Activated CD4-positive, alpha-beta memory T cell treated with anti-CD3 and anti-CD28 coated beads, Interleukin-2, amount 10 ng/mL, durations not matched to agents 7 days and 5 days (primary cell): ENCODE measurements around the gene HLA-DOB. TPM values are rescaled to one million over a fixed set of nuclear protein-coding genes. Genes with fewer than 3 reads are reported as not detected.
A peak's percentile ranks its signal among the peaks of the same experiment; 100 is the strongest.

ENCODE experiments used
- CTCF ChIA-PET: fragments of 350-600 bp; sonication (Branson Sonifier 250); formaldehyde crosslinking; loops from one replicate; lab custom pipeline; 2021; ENCODE audit warnings: antibody characterized with exemption, inconsistent platforms; lab: Charles Lee
- POLR2A ChIA-PET: fragments of 350-600 bp; sonication (Branson Sonifier 250); formaldehyde crosslinking; loops from one replicate; lab custom pipeline; 2021; ENCODE audit warnings: antibody characterized with exemption; lab: Charles Lee
- DNase-seq: peaks from one replicate; pipeline ENCODE4 v3.0.0-alpha.2; 2020
- H3K27ac Mint-ChIP-seq: one replicate; pipeline ENCODE4 v1.8.0; 2021; ENCODE audit warnings: mild to moderate bottlenecking, mixed read lengths
- H3K27me3 Mint-ChIP-seq: one replicate; pipeline ENCODE4 v1.8.0; 2021; ENCODE audit warnings: mixed read lengths
- H3K36me3 Mint-ChIP-seq: one replicate; pipeline ENCODE4 v1.8.0; 2021; ENCODE audit warnings: low read depth, mixed read lengths
- H3K4me1 Mint-ChIP-seq: one replicate; pipeline ENCODE4 v1.8.0; 2021; ENCODE audit warnings: mixed read lengths
- H3K4me3 Mint-ChIP-seq: one replicate; pipeline ENCODE4 v1.8.0; 2021; ENCODE audit warnings: mild to moderate bottlenecking, mixed read lengths
- H3K9me3 Mint-ChIP-seq: one replicate; pipeline ENCODE4 v1.8.0; 2021; ENCODE audit warnings: mixed read lengths
- total RNA-seq, 2 experiments: library from RNA; stranded (reverse); gene quantifications; one replicate each; pipeline ENCODE4 v1.2.3, GENCODE V29; 2021

Gene HLA-DOB
- total RNA-seq, 2 experiments from 2014 or later, result 1.5 to 2.2 TPM

GRCh38 chr6:32842690-32843089 lies 25.9 kb upstream of the HLA-DOB start:
- Mint-ChIP-seq H3K27ac (peak overlapping the region; percentile 99), H3K27me3 (no peaks in the 10 kb centered on the region), H3K9me3 (no peaks in the 10 kb centered on the region), H3K4me1 (peaks cover 59% of the 10 kb centered on the region), H3K36me3 (peaks cover 83% of the 10 kb centered on the region), H3K4me3 (peak overlapping the region; percentile 97)
- ChIA-PET CTCF (interaction anchor here (0.6 to 6.3 kb wide), 4 partner anchors 15 to 1244 kb away, joined by 3 to 337 read pairs (median 118); partner anchors contain the start of genes PSMB9 and TAP1), POLR2A (interaction anchor here (0.7 to 16.8 kb wide), 7 partner anchors 8 to 142 kb away, joined by 3 to 1055 read pairs (median 80); partner anchors contain the start of genes BRD2, PSMB9 and TAP1)
- no peak for DNase-seq

- DNase-seq, result no peak
- H3K27me3 Mint-ChIP-seq, result no peaks in the 10 kb centered on the region
- H3K36me3 Mint-ChIP-seq, result peaks cover 83% of the 10 kb centered on the region
- H3K9me3 Mint-ChIP-seq, result no peaks in the 10 kb centered on the region
- H3K27ac Mint-ChIP-seq, result peak overlapping the region; percentile 99
- ChIA-PET POLR2A (interaction anchor here (0.7 to 16.8 kb wide), 7 partner anchors 8 to 142 kb away, joined by 3 to 1055 read pairs (median 80); partner anchors contain the start of genes BRD2, PSMB9 and TAP1), CTCF (interaction anchor here (0.6 to 6.3 kb wide), 5 partner anchors 9 to 1243 kb away, joined by 3 to 337 read pairs (median 3); partner anchors contain the start of genes PSMB9 and TAP1)
- peaks cover 58% of the 10 kb centered on the region for H3K4me1 Mint-ChIP-seq
- H3K4me3 Mint-ChIP-seq, result peak overlapping the region; percentile 97
These were observed 25.3 kb upstream of the HLA-DOB start for GRCh38 chr6:32842021-32842650.

DNA sequence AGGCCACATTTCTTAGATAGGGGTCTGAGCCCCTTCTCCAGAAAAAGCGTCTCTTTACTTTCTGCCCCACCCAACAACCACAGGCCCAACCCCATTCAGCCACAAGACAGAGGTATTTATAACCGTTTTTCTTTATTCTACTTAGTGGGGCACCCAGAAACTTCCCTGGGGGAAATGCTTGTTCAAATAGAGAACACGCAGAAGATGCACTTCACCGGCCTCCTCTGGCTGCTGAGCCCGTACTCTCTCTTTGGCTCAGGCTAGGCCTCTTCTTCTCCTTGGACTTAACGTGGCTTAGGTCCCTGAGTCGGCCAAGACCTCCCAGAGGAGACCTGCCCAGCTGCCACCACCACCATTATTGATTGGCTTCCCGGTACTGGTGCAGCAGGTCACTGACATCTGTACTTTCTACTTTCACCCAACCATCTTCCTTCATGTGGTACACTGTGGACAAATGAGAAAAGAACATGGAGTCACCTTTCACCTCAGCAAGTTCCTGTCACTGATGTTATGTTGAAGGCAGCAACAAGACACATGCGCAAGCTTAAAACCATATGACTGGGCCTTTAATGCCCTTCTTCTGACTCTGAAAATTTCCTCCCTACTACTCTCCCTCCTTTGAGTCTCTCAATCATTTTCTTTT lies 23.9 kb upstream of the HLA-DOB start:
- H3K27me3 Mint-ChIP-seq, result no peaks in the 10 kb centered on the region
- H3K4me3 Mint-ChIP-seq, result peak overlapping the region; percentile 97
- CTCF ChIA-PET, result interaction anchor here (3.6 to 6.3 kb wide), 4 partner anchors 17 to 132 kb away, joined by 37 to 337 read pairs (median 139); partner anchors contain the start of genes HLA-DMA, PSMB9 and TAP1

GRCh38 chr6:32839356-32839755 lies 22.6 kb upstream of the HLA-DOB start:
- CTCF ChIA-PET, result interaction anchor here (1.2 to 6.3 kb wide), 19 partner anchors 11 to 685 kb away, joined by 4 to 337 read pairs (median 11); partner anchors contain the start of genes BRD2, HLA-DMA, HLA-DMB and HLA-DPB1
- Mint-ChIP-seq H3K27me3 (no peaks in the 10 kb centered on the region), H3K27ac (peak overlapping the region; percentile 99), H3K4me1 (peaks cover 70% of the 10 kb centered on the region), H3K36me3 (peaks cover 84% of the 10 kb centered on the region), H3K9me3 (no peaks in the 10 kb centered on the region), H3K4me3 (peak overlapping the region; percentile 12)
- DNase-seq, result no peak
- POLR2A ChIA-PET, result interaction anchor here (1.2 to 16.8 kb wide), 15 partner anchors 11 to 145 kb away, joined by 3 to 1055 read pairs (median 11); partner anchors contain the start of genes BRD2, HLA-DMA, HLA-DMB and PSMB9

More for the DNA sequence above, 23.9 kb upstream of the HLA-DOB start:
- H3K27ac Mint-ChIP-seq, result peak overlapping the region; percentile 99
- H3K4me1 Mint-ChIP-seq, result peaks cover 62% of the 10 kb centered on the region
- POLR2A ChIA-PET, result interaction anchor here (0.6 to 16.8 kb wide), 6 partner anchors 10 to 155 kb away, joined by 3 to 1055 read pairs (median 102); partner anchors contain the start of genes BRD2, PSMB9 and TAP1
- peaks cover 84% of the 10 kb centered on the region for H3K36me3 Mint-ChIP-seq
- H3K9me3 Mint-ChIP-seq, result no peaks in the 10 kb centered on the region
- DNase-seq, result peak; percentile 65

DNA sequence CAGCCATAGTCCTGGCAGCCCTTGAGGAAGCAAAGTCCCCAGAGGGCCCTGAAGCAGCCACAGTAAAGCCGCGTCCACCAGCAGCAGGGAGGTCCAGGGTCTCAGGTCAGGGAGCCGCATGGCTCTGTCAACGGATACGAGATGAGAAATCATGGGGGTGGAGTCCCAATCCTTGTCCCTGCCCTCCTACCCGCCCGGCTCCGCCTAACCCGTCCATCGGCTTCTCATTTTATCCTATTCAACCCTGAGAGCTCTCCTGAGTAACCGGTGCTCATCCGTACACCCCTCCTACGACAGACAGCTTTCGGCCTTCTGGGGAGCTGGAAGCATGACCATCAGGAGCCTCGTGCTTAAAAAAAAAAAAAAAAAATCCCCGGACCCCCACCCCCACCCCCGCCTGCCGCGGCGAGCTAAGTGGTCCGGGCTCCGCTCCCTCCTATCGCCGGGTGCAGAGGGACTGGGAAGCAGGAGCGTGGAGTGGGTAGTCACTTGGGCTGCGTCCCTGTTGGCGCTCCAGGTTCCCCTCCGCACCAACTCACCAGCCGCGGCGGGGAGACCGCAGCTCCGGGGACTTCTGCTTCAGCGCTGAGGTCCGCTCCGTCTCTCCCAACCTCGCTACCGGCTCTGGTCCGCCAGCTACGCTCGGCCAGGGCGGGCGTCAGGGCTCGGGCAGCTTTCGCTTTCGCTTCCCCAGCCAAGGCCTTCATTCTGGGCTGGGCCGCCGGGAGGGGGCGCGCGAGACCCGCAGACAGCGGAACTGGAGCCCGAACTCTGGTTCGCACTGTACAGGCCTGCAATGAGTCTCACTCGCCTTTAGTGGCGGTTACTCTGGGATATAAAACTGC lies 21.5 kb upstream of the HLA-DOB start, which contains the start of gene TAP2:
Gene TAP2, minus strand, starts transcription at position 626 of the 845 bp plus-strand sequence. Its CDS starts 506 bp downstream, at position 120.
- ChIA-PET POLR2A (interaction anchor here (0.7 to 16.8 kb wide), 23 partner anchors 8 to 1257 kb away, joined by 3 to 1055 read pairs (median 7); partner anchors contain the start of genes BRD2, HLA-DMA, HLA-DMB and HLA-DOB), CTCF (interaction anchor here (0.7 to 6.3 kb wide), 36 partner anchors 9 to 710 kb away, joined by 3 to 337 read pairs (median 6); partner anchors contain the start of genes ATF6B, BRD2, HLA-DMA and HLA-DMB)
- H3K4me3 Mint-ChIP-seq, result peak within 1 kb of the TSS; percentile 77
- H3K4me1 Mint-ChIP-seq, result peaks cover 80% of the 10 kb centered on the region
- peak; percentile 98 for DNase-seq
- H3K9me3 Mint-ChIP-seq, result no peaks in the 10 kb centered on the region
- no peaks in the 10 kb centered on the region for H3K27me3 Mint-ChIP-seq
- H3K27ac Mint-ChIP-seq, result peak within 1 kb of the TSS; percentile 99
- peaks cover 84% of the 10 kb centered on the region for H3K36me3 Mint-ChIP-seq

- H3K4me1 Mint-ChIP-seq, result peaks cover 86% of the 10 kb centered on the region
- POLR2A ChIA-PET, result interaction anchor here (0.7 to 16.8 kb wide), 20 partner anchors 9 to 1256 kb away, joined by 3 to 1055 read pairs (median 8); partner anchors contain the start of genes BRD2, HLA-DMA, HLA-DMB and HLA-DOB
- DNase-seq, result no peak
- peaks cover 84% of the 10 kb centered on the region for H3K36me3 Mint-ChIP-seq
- no peaks in the 10 kb centered on the region for H3K9me3 Mint-ChIP-seq
- peak overlapping the region; percentile 77 for H3K4me3 Mint-ChIP-seq
- no peaks in the 10 kb centered on the region for H3K27me3 Mint-ChIP-seq
- H3K27ac Mint-ChIP-seq, result peak overlapping the region; percentile 99
- CTCF ChIA-PET, result interaction anchor here (0.9 to 6.3 kb wide), 20 partner anchors 9 to 238 kb away, joined by 3 to 337 read pairs (median 8); partner anchors contain the start of genes HLA-DMA, HLA-DMB, HLA-DPB1 and PSMB9
These were observed 20.9 kb upstream of the HLA-DOB start for GRCh38 chr6:32837651-32838113.

GRCh38 chr6:32836873-32837272 lies 20.1 kb upstream of the HLA-DOB start:
- DNase-seq, result no peak
- Mint-ChIP-seq H3K4me3 (peak overlapping the region; percentile 77), H3K36me3 (peaks cover 83% of the 10 kb centered on the region), H3K9me3 (no peaks in the 10 kb centered on the region), H3K27me3 (no peaks in the 10 kb centered on the region), H3K27ac (peak overlapping the region; percentile 99), H3K4me1 (peaks cover 88% of the 10 kb centered on the region)
- POLR2A ChIA-PET, result interaction anchor here (2.3 to 16.8 kb wide), 5 partner anchors 9 to 134 kb away, joined by 11 to 1055 read pairs (median 125); partner anchors contain the start of genes BRD2, PSMB9 and TAP1
- CTCF ChIA-PET, result interaction anchor here (3.2 to 6.3 kb wide), 4 partner anchors 21 to 148 kb away, joined by 27 to 337 read pairs (median 136); partner anchors contain the start of genes HLA-DMA, PSMB9 and TAP1

DNA sequence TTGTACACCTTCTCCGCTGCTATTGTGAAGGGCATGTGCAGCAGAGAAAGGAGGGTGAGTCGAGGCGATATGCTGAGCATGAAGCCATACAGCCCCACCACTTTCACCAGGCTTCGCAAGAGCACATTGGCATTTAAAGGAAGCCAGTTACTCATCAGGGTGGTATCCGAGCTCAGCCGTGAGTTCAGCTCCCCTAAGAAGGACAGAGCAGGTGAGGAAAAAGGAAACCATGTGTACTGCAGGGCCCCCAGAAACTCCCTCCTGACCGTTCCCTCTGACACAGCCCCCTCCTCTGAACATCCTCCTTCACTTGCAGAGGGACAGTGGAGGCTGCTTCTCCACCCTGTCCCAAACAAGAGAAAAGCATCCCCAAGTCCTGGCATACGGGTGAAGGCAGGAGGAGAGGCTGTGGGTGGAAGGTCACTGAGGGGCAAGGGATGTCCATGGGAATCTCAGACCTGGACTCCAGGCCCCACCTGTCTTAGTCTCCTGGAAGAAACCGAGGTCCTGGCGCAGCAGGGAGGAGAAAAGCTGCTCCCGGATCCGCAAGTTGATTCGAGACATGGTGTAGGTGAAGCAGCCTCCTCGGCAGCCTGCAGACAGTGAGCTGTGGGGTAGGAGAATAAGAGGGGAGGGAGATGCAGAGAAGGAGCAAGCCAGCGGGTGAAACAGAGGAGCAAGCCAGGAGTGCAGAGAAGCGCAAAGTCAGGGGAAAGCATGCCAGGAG lies 18.5 kb upstream of the HLA-DOB start:
- POLR2A ChIA-PET, result interaction anchor here (0.7 to 16.8 kb wide), 4 partner anchors 8 to 137 kb away, joined by 3 to 1055 read pairs (median 12); partner anchors contain the start of genes PSMB8, PSMB9 and TAP1
- peaks cover 82% of the 10 kb centered on the region for H3K4me1 Mint-ChIP-seq
- CTCF ChIA-PET, result interaction anchor here (0.6 kb wide), 1 partner anchor 19 kb away, joined by 3 read pairs; the partner anchor contains the start of gene PSMB9
- no peaks in the 10 kb centered on the region for H3K27me3 Mint-ChIP-seq
- DNase-seq, result no peak
- H3K9me3 Mint-ChIP-seq, result no peaks in the 10 kb centered on the region
- peak overlapping the region; percentile 24 for H3K4me3 Mint-ChIP-seq
- peaks cover 84% of the 10 kb centered on the region for H3K36me3 Mint-ChIP-seq
- peak overlapping the region; percentile 40 for H3K27ac Mint-ChIP-seq

DNA sequence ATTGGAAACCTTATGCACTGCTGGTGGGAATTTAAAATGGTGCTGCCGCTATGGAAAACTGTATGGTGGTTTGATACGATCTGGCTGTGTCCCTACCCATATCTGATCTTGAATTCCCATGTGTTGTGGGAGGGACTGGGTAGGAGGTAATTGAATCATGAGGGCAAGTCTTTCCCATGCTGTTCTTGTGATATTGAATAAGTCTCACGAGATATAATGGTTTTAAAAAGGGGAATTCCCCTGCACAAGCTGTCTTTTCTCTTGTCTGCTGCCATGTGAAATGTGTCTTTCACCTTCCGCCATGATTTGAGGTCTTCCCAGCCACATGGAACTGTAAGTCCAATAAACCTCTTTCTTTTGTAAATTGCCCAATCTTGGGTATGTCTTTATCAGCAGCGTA lies 16.9 kb upstream of the HLA-DOB start:
- Mint-ChIP-seq H3K27me3 (no peaks in the 10 kb centered on the region), H3K4me3 (no peak overlapping the region), H3K9me3 (no peaks in the 10 kb centered on the region), H3K27ac (no peak overlapping the region), H3K4me1 (peaks cover 73% of the 10 kb centered on the region), H3K36me3 (peaks cover 88% of the 10 kb centered on the region)
- DNase-seq, result no peak
- CTCF ChIA-PET, result interaction anchor here (1.8 kb wide), 1 partner anchor 33 kb away, joined by 6 read pairs; no protein-coding TSS in a partner anchor
- POLR2A ChIA-PET, result interaction anchor here (1.1 to 16.8 kb wide), 4 partner anchors 11 to 138 kb away, joined by 3 to 1055 read pairs (median 12); partner anchors contain the start of genes PSMB8, PSMB9 and TAP1

DNA sequence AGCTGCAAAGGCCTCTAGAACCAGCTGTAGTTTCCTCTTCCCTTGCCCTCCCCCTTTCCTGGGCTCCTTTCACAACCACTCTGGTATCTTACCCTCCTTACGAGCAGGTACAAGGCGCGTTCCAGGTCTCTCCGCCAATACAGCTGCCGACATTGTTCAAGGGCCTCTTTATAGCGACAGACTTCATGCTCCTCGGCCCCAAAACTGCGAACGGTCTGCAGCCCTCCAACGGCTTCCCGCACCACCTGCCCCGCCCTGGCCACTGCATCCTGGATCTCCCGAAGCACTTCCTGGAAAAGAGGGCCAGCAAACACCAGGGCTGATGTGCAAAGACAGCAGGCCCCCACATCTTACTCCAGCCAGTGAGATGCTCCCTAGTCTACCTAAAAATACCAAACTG lies 15.7 kb upstream of the HLA-DOB start:
- Mint-ChIP-seq H3K4me3 (no peak overlapping the region), H3K9me3 (no peaks in the 10 kb centered on the region), H3K4me1 (peaks cover 79% of the 10 kb centered on the region), H3K36me3 (peaks cover 95% of the 10 kb centered on the region), H3K27ac (no peak overlapping the region), H3K27me3 (no peaks in the 10 kb centered on the region)
- no peak for DNase-seq
- ChIA-PET CTCF (interaction anchor here (1.0 to 1.8 kb wide), 2 partner anchors 21 to 34 kb away, joined by 3 to 6 read pairs; partner anchors contain the start of genes PSMB9 and TAP1), POLR2A (interaction anchor here (0.9 to 16.8 kb wide), 7 partner anchors 10 to 35 kb away, joined by 3 to 1055 read pairs (median 3); partner anchors contain the start of genes PSMB8, PSMB9 and TAP1)
